H9 (cell line): ENCODE data around the gene AHDC1. TPM values are rescaled to one million over a fixed set of nuclear protein-coding genes. Genes with fewer than 3 reads are reported as not detected.

Source experiments
- DNase-seq: peaks from one replicate; pipeline ENCODE4 v3.0.0-alpha.2; 2017
- H2AFZ ChIP-seq: one replicate; pipeline ENCODE4 v1.6.1; 2013; ENCODE audit warnings: mild to moderate bottlenecking, low read length, control low read depth, moderate library complexity
- H2AK5ac ChIP-seq: 2 replicates; pipeline ENCODE4 v1.6.1; 2013; ENCODE audit warnings: low read length, control low read depth, mixed read lengths; ENCODE audit not compliant: insufficient read length
- H2BK120ac ChIP-seq: one replicate; pipeline ENCODE4 v1.6.1; 2013; ENCODE audit warnings: low read depth, mild to moderate bottlenecking, low read length, control low read depth, inconsistent platforms; ENCODE audit not compliant: poor library complexity, severe bottlenecking
- H2BK12ac ChIP-seq: 2 replicates; pipeline ENCODE4 v1.6.1; 2013; ENCODE audit warnings: low read length, control low read depth, mixed read lengths, low read depth; ENCODE audit not compliant: insufficient read length
- H2BK15ac ChIP-seq: 2 replicates; pipeline ENCODE4 v1.6.1; 2013; ENCODE audit warnings: low read depth, low read length, control low read depth
- H2BK20ac ChIP-seq: one replicate; pipeline ENCODE4 v1.6.1; 2013; ENCODE audit warnings: low read depth, mild to moderate bottlenecking, low read length, control low read depth, inconsistent platforms; ENCODE audit not compliant: poor library complexity, severe bottlenecking
- H2BK5ac ChIP-seq: 2 replicates; pipeline ENCODE4 v1.6.1; 2013; ENCODE audit warnings: low read length, control low read depth, mixed read lengths; ENCODE audit not compliant: insufficient read length
- H3K14ac ChIP-seq: 2 replicates; pipeline ENCODE4 v1.6.1; 2013; ENCODE audit warnings: low read length, control low read depth; ENCODE audit not compliant: insufficient read depth
- H3K18ac ChIP-seq: 2 replicates; pipeline ENCODE4 v1.6.1; 2013; ENCODE audit warnings: low read depth, mild to moderate bottlenecking, mixed read lengths, low read length, control low read depth; ENCODE audit not compliant: insufficient read length
- H3K23ac ChIP-seq: 2 replicates; pipeline ENCODE4 v1.6.1; 2013; ENCODE audit warnings: low read length, control low read depth, mixed read lengths, low read depth; ENCODE audit not compliant: insufficient read length
- H3K23me2 ChIP-seq: 2 replicates; pipeline ENCODE4 v1.6.1; 2013; ENCODE audit warnings: low read depth, mild to moderate bottlenecking, mixed read lengths, low read length, control low read depth; ENCODE audit not compliant: insufficient read length, poor library complexity, severe bottlenecking
- H3K27ac ChIP-seq: 2 replicates; pipeline ENCODE4 v1.5.1; 2013; ENCODE audit warnings: low read length, control low read depth, mixed read lengths, low read depth; ENCODE audit not compliant: insufficient read length
- H3K27me3 ChIP-seq: 2 replicates; pipeline ENCODE4 v1.6.1; 2013; ENCODE audit warnings: low read length, control low read depth, inconsistent platforms; ENCODE audit not compliant: insufficient read depth
- H3K4ac ChIP-seq: 2 replicates; pipeline ENCODE4 v1.6.1; 2013; ENCODE audit warnings: low read depth, mild to moderate bottlenecking, control low read depth, inconsistent platforms, low read length, moderate library complexity
- H3K4me1 ChIP-seq: 2 replicates; pipeline ENCODE4 v1.6.1; 2013; ENCODE audit warnings: low read length, control low read depth, inconsistent platforms; ENCODE audit not compliant: insufficient read depth
- H3K4me2 ChIP-seq: 2 replicates; pipeline ENCODE4 v1.6.1; 2013; ENCODE audit warnings: low read length, control low read depth, mixed read lengths; ENCODE audit not compliant: insufficient read length, insufficient read depth
- H3K56ac ChIP-seq: 2 replicates; pipeline ENCODE4 v1.6.1; 2013; ENCODE audit warnings: low read depth, mild to moderate bottlenecking, mixed read lengths, low read length, control low read depth; ENCODE audit not compliant: insufficient read length
- H3K79me1 ChIP-seq: 2 replicates; pipeline ENCODE4 v1.6.1; 2013; ENCODE audit warnings: low read depth, mild to moderate bottlenecking, moderate library complexity, low read length, control low read depth, inconsistent platforms; ENCODE audit not compliant: insufficient read depth, poor library complexity, severe bottlenecking
- H3K79me2 ChIP-seq: 2 replicates; pipeline ENCODE4 v1.6.1; 2013; ENCODE audit warnings: low read length, control low read depth, inconsistent platforms; ENCODE audit not compliant: insufficient read depth
- H3K9ac ChIP-seq: 2 replicates; pipeline ENCODE4 v1.6.1; 2013; ENCODE audit warnings: low read length, control low read depth, mixed read lengths; ENCODE audit not compliant: insufficient read length; ENCODE audit errors: extremely low read depth
- H3K9me3 ChIP-seq: one replicate; pipeline ENCODE4 v1.6.1; 2013; ENCODE audit warnings: low read depth, low read length, inconsistent platforms; ENCODE audit not compliant: control insufficient read depth
- H3T11ph ChIP-seq: one replicate; pipeline ENCODE4 v1.6.1; 2013; ENCODE audit warnings: mild to moderate bottlenecking, low read length, control low read depth, inconsistent platforms
- H4K20me1 ChIP-seq: one replicate; pipeline ENCODE4 v1.6.1; 2013; ENCODE audit not compliant: control insufficient read depth, insufficient read length, insufficient read depth
- H4K5ac ChIP-seq: 2 replicates; pipeline ENCODE4 v1.6.1; 2013; ENCODE audit warnings: low read depth, mild to moderate bottlenecking, mixed read lengths, low read length, control low read depth; ENCODE audit not compliant: insufficient read length
- H4K8ac ChIP-seq: replicated peaks from 2 replicates; pipeline ENCODE4 v1.6.1; 2013; ENCODE audit warnings: low read length, control low read depth, mixed read lengths, low read depth; ENCODE audit not compliant: insufficient read length
- H4K91ac ChIP-seq: 2 replicates; pipeline ENCODE4 v1.6.1; 2013; ENCODE audit warnings: low read depth, mild to moderate bottlenecking, moderate library complexity, mixed read lengths, low read length, control low read depth; ENCODE audit not compliant: insufficient read length
- H3K27ac Mint-ChIP-seq, 3 experiments: 2 replicates in 2 of 3; 3 replicates in 1 of 3; pipeline ENCODE4 v1.8.0; 2020 to 2021; ENCODE audit warnings: mixed read lengths in 3 of 3, mild to moderate bottlenecking in 1 of 3, moderate library complexity in 1 of 3
- H3K27me3 Mint-ChIP-seq: 2 replicates; pipeline ENCODE4 v1.8.0; 2021; ENCODE audit warnings: low read depth, mild to moderate bottlenecking, moderate library complexity, mixed read lengths
- H3K36me3 Mint-ChIP-seq, 3 experiments: 2 replicates in 2 of 3; 3 replicates in 1 of 3; pipeline ENCODE4 v1.8.0; 2020 to 2021; ENCODE audit warnings: low read depth in 3 of 3, mixed read lengths in 3 of 3; ENCODE audit not compliant: insufficient read depth in 1 of 3
- H3K4me1 Mint-ChIP-seq, 2 experiments: 2 replicates each; pipeline ENCODE4 v1.8.0; 2020; ENCODE audit warnings: mixed read lengths in 2 of 2
- H3K4me3 Mint-ChIP-seq, 2 experiments: 2 replicates in 1 of 2; 3 replicates in 1 of 2; pipeline ENCODE4 v1.8.0; 2020 to 2021; ENCODE audit warnings: mild to moderate bottlenecking in 2 of 2, mixed read lengths in 2 of 2, moderate library complexity in 1 of 2
- H3K9me3 Mint-ChIP-seq, 2 experiments: 2 replicates in 1 of 2; 3 replicates in 1 of 2; pipeline ENCODE4 v1.8.0; 2020; ENCODE audit warnings: mild to moderate bottlenecking in 2 of 2, mixed read lengths in 2 of 2, moderate library complexity in 1 of 2
- WGBS: extraction: QIAGEN DNeasy Blood & Tissue Kit; methylation state at CpG from one replicate; pipeline ENCODE4 v1.1.7; 2013; ENCODE audit warnings: missing lambda C conversion rate, low lambda C conversion rate, mixed read lengths; ENCODE audit not compliant: insufficient read length; ENCODE audit errors: extremely low coverage; 5-methylcytosine and 5-hydroxymethylcytosine counted together
- total RNA-seq: library from RNA; stranded (reverse); gene quantifications from 2 replicates; pipeline ENCODE4 v1.2.1, GENCODE V29; 2021
- TF ChIP-seq, protein P1 (sequence below): fragments of 200-600 bp; sonication (generic); conservative IDR thresholded peaks from 3 replicates; pipeline ENCODE4 v1.8.0; 2021; ENCODE audit warnings: antibody characterized with exemption, mild to moderate bottlenecking

Gene AHDC1
- total RNA-seq, 1 experiment from 2014 or later = 29.4 TPM

DNA sequence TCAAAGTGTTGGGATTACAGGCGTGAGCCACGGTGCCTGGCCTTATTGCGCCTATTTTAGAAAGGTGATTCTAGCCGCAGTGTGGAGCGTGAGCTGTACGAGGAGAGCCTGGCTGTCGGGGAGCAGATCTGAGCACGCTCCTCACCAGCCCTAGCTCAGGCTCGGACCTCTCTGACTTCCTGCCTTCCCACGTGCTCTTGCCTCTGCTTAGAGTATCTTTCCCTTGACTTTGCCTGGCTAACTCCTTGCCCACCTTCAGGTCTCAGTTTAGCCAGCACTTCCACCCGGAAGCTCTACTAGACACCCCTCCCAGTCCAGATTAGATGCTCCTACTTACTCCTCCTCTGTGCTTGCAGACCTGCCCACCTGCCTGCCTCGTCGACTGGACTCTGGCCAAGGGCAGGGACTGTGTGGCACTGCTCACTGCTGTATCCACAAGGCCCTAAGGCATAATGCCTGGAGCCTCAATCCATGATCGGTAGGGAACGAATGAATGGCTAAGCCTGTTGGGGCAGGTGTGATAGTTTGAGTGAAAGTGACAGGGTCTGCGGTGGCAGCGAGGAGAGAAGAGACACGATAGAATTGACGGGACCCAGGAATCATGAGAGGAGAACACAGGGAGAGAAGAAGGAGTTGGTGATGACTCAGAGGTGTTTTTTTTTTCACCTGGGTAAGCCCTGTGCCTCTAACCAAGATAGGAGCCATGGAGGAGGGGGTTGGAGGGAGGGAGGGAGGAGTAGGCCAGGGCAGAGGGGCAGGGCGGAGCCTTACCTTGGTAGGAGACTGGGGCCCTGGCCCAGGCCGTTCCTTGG is 85.8 kb downstream of the AHDC1 start:
- Histone ChIP-seq H3K4me2 (no peak overlapping the region), H3T11ph (no peak overlapping the region), H3K18ac (no peak overlapping the region), H3K27me3 (no peaks in the 10 kb centered on the region), H2AFZ (no peak overlapping the region), H3K79me1 (no peaks in the 10 kb centered on the region), H3K4me1 (0 out of 2 replicates have a peak, but pooled peaks cover 2% of the 10 kb centered on the region), H4K5ac (no peak overlapping the region), H3K23ac (no peak overlapping the region), H2BK5ac (no peak overlapping the region), H4K8ac (peak overlapping the region; percentile 4), H3K56ac (no peak overlapping the region), H4K91ac (no peak overlapping the region), H3K14ac (no peak overlapping the region), H3K23me2 (no peaks in the 10 kb centered on the region), H3K9me3 (no peaks in the 10 kb centered on the region), H3K4ac (no peak overlapping the region), H3K9ac (no peak overlapping the region), H2BK120ac (no peak overlapping the region), H3K27ac (no peak overlapping the region), H2BK12ac (no peak overlapping the region), H3K79me2 (no peaks in the 10 kb centered on the region), H4K20me1 (no peaks in the 10 kb centered on the region), H2AK5ac (no peak overlapping the region), H2BK15ac (no peak overlapping the region), H2BK20ac (no peak overlapping the region)
- H3K9me3 Mint-ChIP-seq = no peaks in the 10 kb centered on the region; a peak in 1 of 5 replicates
- H3K27me3 Mint-ChIP-seq = no peaks in the 10 kb centered on the region; the same call in 1 of the 2 replicates
- H3K27ac Mint-ChIP-seq = peak overlapping the region in 2 of 3 experiments; percentile 12 to 53; a peak in 3 of 7 replicates
- no CpG with 5 or more reads among the region's 21 CpGs for WGBS
- no peaks in the 10 kb centered on the region for H3K36me3 Mint-ChIP-seq
- H3K4me3 Mint-ChIP-seq = no peak overlapping the region
- DNase-seq = no peak
- TF ChIP-seq, protein P1, sequence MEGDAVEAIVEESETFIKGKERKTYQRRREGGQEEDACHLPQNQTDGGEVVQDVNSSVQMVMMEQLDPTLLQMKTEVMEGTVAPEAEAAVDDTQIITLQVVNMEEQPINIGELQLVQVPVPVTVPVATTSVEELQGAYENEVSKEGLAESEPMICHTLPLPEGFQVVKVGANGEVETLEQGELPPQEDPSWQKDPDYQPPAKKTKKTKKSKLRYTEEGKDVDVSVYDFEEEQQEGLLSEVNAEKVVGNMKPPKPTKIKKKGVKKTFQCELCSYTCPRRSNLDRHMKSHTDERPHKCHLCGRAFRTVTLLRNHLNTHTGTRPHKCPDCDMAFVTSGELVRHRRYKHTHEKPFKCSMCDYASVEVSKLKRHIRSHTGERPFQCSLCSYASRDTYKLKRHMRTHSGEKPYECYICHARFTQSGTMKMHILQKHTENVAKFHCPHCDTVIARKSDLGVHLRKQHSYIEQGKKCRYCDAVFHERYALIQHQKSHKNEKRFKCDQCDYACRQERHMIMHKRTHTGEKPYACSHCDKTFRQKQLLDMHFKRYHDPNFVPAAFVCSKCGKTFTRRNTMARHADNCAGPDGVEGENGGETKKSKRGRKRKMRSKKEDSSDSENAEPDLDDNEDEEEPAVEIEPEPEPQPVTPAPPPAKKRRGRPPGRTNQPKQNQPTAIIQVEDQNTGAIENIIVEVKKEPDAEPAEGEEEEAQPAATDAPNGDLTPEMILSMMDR = no peak
- H3K4me1 Mint-ChIP-seq = peaks cover 32 to 47% of the 10 kb centered on the region in 2 experiments
